IPS-11a (cell line): Measurements from ENCODE around the gene NAPG.
"Not testable (repeated sequence)": the region's sequence is repeated elsewhere in the genome, so short reads cannot be mapped to it uniquely, and the experiment has no call there.

Experiments
- H3K4me3 ChIP-seq: one replicate; pipeline ENCODE4 v1.5.1; 2013; ENCODE audit warnings: low read depth, low read length, control low read depth

Gene NAPG

GRCh38 chr18:10543277-10543676 is 17.4 kb downstream of the NAPG start:
- H3K4me3 ChIP-seq: no peak overlapping the region

DNA sequence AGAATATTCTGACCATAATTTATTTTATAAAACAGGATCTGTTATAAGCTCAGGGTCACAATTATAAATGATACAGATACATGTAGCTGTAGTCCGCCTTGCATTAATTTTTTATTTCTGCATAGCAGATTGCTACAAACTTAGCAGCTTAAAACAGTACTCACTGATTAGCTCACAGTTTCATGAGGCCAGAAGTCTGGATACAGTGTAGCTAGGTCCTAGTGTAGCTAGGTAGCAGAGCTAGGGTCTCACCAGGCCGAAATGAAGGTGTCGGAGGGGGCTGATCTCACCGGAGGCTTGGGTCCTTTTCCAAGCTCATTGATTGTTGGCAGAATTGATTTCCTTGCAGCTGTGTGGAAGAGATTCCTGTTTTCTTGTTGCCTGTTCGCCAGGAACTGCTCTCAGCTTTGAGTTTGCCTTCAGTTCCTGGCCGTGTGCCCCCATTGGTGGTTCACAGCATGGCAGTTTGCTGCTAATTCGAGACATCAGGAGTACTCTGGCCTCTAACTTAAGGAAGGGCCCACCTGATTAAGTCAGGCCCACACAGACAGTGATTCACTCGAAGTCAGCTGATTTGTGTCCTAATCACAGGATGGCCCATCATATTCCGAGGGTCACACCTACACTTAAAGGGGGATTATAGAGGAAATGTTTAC is 18.4 kb downstream of the NAPG start:
- H3K4me3 ChIP-seq: no peak overlapping the region

- H3K4me3 ChIP-seq: no peak overlapping the region
Observed at GRCh38 chr18:10546557-10547300, 20.9 kb downstream of the NAPG start.

- H3K4me3 ChIP-seq: no peak overlapping the region
Observed at GRCh38 chr18:10552226-10552625, 26.4 kb downstream of the NAPG start.

- H3K4me3 ChIP-seq: not testable (repeated sequence)
Observed at GRCh38 chr18:10556251-10556650, 30.4 kb downstream of the NAPG start.

DNA sequence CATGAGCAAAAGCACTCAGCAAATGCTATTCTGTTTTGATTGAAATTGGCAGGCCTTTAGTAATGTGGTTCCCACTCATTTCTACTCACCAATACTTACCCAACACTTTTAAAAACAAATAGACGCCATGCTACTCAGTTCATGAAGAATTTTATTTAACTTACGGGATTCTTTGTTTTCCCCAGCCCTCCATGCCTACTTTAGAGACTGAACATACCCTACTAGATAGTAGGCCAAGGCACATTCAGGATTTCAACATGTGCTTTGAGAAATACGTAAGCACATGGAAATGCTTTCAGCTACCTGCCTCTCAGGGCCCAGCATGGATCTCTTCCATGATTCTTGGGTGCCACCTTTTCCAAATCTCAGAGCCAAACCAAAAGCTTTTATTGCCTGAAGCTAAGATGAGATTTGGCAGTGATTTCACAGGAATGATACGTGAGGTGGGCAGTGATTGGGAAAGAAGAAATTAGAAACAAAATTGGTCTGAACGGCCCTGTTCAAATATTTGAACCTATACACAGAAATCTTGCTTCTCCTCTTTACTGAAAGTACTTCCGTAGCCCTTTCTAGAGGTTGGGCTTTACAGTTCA is 31.4 kb downstream of the NAPG start:
- no peak overlapping the region for H3K4me3 ChIP-seq

- no peak overlapping the region for H3K4me3 ChIP-seq
Observed at GRCh38 chr18:10558243-10558966, 32.6 kb downstream of the NAPG start.

- no peak overlapping the region for H3K4me3 ChIP-seq
Observed at GRCh38 chr18:10558967-10559298, 33.1 kb downstream of the NAPG start.

DNA sequence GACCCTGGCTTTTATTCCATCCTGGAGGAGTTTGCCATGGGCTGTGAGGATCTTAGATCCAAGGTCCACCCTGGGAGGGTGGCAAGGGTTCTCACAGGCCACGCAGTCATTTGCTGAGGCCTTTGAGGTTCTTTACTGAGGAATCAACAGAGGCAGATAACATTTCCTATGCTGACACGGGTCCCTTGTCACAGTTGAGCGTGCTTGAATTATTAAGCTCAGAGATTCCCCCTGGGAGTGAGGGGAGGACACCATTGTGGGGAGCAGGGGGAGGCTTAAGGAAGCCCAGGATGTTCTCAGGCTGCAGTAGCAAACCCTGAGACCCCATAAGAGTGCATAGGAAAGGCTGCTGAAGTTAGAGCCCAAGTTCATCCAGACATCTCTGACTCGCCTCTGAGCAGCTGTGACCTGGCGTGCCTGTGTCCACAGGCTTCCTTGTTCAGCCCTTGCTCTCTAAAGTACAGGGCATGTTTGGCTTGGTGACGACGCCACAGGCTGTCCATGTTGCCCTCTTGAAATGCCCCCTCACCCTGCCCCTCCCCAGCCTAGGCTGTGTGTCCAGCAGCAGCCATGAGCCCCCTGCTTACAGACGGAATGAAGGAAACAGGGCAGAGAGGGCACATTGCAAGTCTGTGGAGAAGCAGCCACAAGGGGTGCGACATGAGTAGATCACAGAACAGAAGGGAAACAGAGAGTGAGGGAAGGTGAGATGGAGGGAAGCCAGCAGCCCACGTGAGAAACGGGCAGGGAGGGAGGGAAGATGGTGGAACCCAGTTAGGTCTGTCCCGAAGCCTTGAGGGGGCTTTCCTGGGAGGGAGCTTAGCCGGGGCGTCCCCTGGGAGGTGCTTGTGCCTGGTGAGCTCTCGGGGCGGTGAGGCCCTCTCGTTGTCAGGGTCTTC is 34.0 kb downstream of the NAPG start:
- H3K4me3 ChIP-seq: no peak overlapping the region

- H3K4me3 ChIP-seq: no peak overlapping the region
Observed at GRCh38 chr18:10560452-10561045, 34.7 kb downstream of the NAPG start.

DNA sequence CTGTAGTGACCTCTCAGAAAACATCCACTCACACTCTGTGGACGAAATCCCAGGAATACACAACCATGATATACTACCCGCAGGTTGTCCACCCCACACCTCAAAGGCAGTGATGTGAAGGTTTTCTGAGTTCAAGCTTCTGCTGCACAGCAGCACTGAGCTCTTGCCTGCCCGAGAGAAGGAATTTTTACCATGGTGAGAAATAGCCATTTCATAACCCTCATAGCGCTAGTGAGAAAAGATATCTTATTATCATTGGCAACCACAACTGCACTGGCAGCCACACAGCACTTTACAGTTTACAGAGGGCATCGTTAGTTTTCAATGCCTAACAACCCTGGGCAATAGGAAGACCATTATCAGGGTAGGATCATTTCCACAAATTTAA is 36.9 kb downstream of the NAPG start:
- no peak overlapping the region for H3K4me3 ChIP-seq

DNA sequence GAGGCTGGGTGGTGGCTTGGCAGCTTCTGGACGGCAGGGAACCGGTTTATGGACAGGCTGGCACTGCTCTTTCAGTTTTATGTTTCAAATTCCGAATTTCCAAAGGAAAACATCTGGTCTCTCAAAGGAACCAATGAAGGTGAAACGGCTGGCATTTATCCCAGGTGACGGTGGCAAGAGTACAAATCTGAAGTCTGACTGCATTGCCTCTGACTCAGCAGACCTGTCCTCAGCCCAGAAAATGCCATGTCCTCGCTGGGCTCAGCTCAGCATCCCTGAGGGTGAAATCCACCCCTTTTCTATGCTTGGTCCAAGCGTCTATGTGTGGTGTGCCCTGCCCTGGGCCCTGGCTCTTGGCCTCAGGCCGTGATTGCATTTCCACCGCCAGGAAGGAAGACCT is 38.1 kb downstream of the NAPG start:
- H3K4me3 ChIP-seq: no peak overlapping the region

DNA sequence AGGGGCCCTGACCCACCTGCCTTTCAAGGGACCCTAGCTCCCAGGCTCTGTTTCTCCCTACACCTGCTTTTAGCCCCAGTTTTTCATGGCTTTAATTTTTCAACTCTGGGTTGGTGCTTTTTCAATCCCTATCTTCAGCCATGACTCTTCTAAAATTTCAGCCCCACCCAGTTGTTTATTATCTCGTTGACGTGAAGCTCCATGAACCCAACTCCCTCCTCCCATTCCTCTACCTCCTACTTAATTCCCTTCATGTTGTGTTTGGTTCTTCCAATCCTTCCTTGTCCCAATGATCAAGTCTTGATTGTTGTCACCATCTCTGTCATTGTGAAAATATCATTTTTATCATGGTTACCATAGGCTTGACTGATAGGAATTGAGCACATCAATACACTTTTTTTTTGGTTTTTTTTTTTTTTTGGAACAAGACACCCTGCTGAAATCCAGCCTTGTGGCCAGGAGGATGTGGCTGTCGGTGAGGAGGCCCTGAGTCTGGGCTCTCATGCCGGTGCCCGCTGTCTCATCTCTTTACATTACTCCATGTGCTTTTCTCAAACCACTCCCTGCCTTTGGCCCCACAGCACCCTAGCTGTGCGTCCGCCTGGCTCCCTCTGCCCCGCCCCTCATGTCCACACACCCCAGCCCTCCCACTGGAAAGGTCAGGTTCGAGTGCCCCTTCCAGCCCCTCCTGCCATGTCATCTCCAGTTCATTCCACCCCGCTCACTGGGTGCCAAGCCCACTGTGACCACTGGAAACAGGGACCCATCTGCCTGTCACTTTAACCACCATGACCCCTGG is 39.3 kb downstream of the NAPG start:
- no peak overlapping the region for H3K4me3 ChIP-seq

- no peak overlapping the region for H3K4me3 ChIP-seq
Observed at GRCh38 chr18:10565835-10566234, 40.0 kb downstream of the NAPG start.

GRCh38 chr18:10566390-10566789 is 40.6 kb downstream of the NAPG start:
- no peak overlapping the region for H3K4me3 ChIP-seq

DNA sequence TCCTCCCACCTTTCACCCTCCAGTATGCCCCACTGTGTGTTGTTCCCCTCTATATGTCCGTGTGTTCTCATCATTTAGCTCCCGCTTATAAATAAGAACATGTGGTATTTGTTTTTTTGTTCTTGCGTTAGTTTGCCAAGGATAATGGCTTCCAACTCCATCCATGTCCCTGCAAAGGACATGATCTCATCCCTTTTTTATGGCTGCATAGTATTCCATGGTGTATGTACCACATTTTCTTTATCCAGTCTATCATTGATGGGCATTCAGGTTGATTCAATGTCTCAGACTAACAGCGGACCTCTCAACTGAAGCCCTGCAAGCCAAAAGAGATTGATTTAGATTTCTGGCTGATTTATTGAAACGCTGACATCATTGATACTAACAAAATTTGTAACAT is 44.1 kb downstream of the NAPG start:
- H3K4me3 ChIP-seq: not testable (repeated sequence)

- H3K4me3 ChIP-seq: no peak overlapping the region
Observed at GRCh38 chr18:10570622-10571021, 44.8 kb downstream of the NAPG start.

GRCh38 chr18:10571537-10571936 is 45.7 kb downstream of the NAPG start:
- H3K4me3 ChIP-seq: no peak overlapping the region

- H3K4me3 ChIP-seq: not testable (repeated sequence)
Observed at GRCh38 chr18:10573261-10573660, 47.4 kb downstream of the NAPG start.

DNA sequence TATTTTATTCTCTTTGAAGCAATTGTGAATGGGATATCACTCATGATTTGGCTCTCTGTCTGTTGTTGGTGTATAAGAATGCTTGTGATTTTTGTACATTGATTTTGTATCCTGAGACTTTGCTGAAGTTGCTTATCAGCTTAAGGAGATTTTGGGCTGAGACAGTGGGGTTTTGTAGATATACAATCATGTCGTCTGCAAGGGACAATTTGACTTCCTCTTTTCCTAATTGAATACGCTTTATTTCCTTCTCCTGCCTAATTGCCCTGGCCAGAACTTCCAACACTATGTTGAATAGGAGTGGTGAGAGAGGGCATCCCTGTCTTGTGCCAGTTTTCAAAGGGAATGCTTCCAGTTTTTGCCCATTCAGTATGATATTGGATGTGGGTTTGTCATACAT is 48.6 kb downstream of the NAPG start:
- H3K4me3 ChIP-seq: not testable (repeated sequence)
